Ureter (tissue), 1 donor: Measurements from ENCODE around the gene TARP.
A peak's percentile ranks its signal among the peaks of the same experiment; 100 is the strongest.

Experiments used
- DNase-seq: peaks from one replicate; pipeline ENCODE4 v3.0.0-alpha.2; 2020; ENCODE audit warnings: low spot score
- donor health status: DM: yes; HTN: yes; CAD: no.

The TARP gene

GRCh38 chr7:38273286-38273995, at the start of gene TARP:
Gene TARP (minus strand): TSS chr7:38273636.
- DNase-seq = no peak

- no peak for DNase-seq
Measured at GRCh38 chr7:38323156-38323555, 49.7 kb upstream of the TARP start.

GRCh38 chr7:38322461-38322860, 49.0 kb upstream of the TARP start:
- no peak for DNase-seq

- no peak for DNase-seq
Measured at GRCh38 chr7:38321967-38322366, 48.5 kb upstream of the TARP start.

- no peak for DNase-seq
Measured at GRCh38 chr7:38321515-38321944, 48.1 kb upstream of the TARP start.

GRCh38 chr7:38321050-38321449, 47.6 kb upstream of the TARP start:
- DNase-seq = no peak

GRCh38 chr7:38319873-38320272, 46.4 kb upstream of the TARP start:
- no peak for DNase-seq

GRCh38 chr7:38318803-38319416, 45.5 kb upstream of the TARP start:
- DNase-seq = no peak

GRCh38 chr7:38318241-38318640, 44.8 kb upstream of the TARP start:
- DNase-seq = no peak

GRCh38 chr7:38317515-38317914, 44.1 kb upstream of the TARP start:
- DNase-seq = no peak

GRCh38 chr7:38316733-38317360, 43.4 kb upstream of the TARP start:
- DNase-seq = no peak

GRCh38 chr7:38315410-38315809, 42.0 kb upstream of the TARP start:
- DNase-seq = no peak

- DNase-seq = no peak
Measured at GRCh38 chr7:38312821-38313220, 39.4 kb upstream of the TARP start.

GRCh38 chr7:38311329-38311937, 38.0 kb upstream of the TARP start:
- DNase-seq = no peak

- DNase-seq = peak; percentile 57
Measured at GRCh38 chr7:38310591-38311101, 37.2 kb upstream of the TARP start.

- no peak for DNase-seq
Measured at GRCh38 chr7:38309555-38309954, 36.1 kb upstream of the TARP start.

- no peak for DNase-seq
Measured at GRCh38 chr7:38308140-38308539, 34.7 kb upstream of the TARP start.

GRCh38 chr7:38307640-38308039, 34.2 kb upstream of the TARP start:
- DNase-seq = no peak

- DNase-seq = no peak
Measured at GRCh38 chr7:38306914-38307313, 33.5 kb upstream of the TARP start.

- no peak for DNase-seq
Measured at GRCh38 chr7:38306171-38306570, 32.7 kb upstream of the TARP start.

GRCh38 chr7:38303866-38304265, 30.4 kb upstream of the TARP start:
- no peak for DNase-seq

GRCh38 chr7:38300175-38300574, 26.7 kb upstream of the TARP start:
- DNase-seq = no peak
